Mammary epithelial cell (primary cell): ENCODE results near the gene TTC17.

Experiments used
- EZH2 ChIP-seq: IDR thresholded peaks from 2 replicates; pipeline ENCODE4 v1.6.1; 2012; ENCODE audit warnings: low read length, inconsistent platforms, borderline replicate concordance
- TF ChIP-seq, protein P1 (sequence below), 2 donors: IDR thresholded peaks in 1 of 2; conservative IDR thresholded peaks in 1 of 2; 2 replicates each; pipeline ENCODE4 v1.5.1; 2011 to 2012; ENCODE audit warnings: inconsistent platforms in 2 of 2, low read length in 2 of 2, mild to moderate bottlenecking in 2 of 2, control low read depth in 1 of 2, low read depth in 1 of 2; ENCODE audit not compliant: insufficient read depth in 1 of 2; ENCODE audit errors: extremely low read depth in 1 of 2

GRCh38 chr11:43542750-43543712, 184.3 kb downstream of the TTC17 start:
- TF ChIP-seq, protein P1, sequence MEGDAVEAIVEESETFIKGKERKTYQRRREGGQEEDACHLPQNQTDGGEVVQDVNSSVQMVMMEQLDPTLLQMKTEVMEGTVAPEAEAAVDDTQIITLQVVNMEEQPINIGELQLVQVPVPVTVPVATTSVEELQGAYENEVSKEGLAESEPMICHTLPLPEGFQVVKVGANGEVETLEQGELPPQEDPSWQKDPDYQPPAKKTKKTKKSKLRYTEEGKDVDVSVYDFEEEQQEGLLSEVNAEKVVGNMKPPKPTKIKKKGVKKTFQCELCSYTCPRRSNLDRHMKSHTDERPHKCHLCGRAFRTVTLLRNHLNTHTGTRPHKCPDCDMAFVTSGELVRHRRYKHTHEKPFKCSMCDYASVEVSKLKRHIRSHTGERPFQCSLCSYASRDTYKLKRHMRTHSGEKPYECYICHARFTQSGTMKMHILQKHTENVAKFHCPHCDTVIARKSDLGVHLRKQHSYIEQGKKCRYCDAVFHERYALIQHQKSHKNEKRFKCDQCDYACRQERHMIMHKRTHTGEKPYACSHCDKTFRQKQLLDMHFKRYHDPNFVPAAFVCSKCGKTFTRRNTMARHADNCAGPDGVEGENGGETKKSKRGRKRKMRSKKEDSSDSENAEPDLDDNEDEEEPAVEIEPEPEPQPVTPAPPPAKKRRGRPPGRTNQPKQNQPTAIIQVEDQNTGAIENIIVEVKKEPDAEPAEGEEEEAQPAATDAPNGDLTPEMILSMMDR (conservative IDR thresholded peaks at IDR 0.05 in 1 of 2, IDR thresholded peaks at IDR 0.05 in 1 of 2; ENCODE audit: extremely low read depth in 1 of 2, insufficient read depth in 1 of 2, low read depth in 1 of 2, low read length in 2 of 2), result no peak
- no peak for TF ChIP-seq EZH2
